Effector memory CD8-positive, alpha-beta T cell (primary cell): ENCODE data around the gene SPIN1.
"Not testable (repeated sequence)": the region's sequence is repeated elsewhere in the genome, so short reads cannot be mapped to it uniquely, and the experiment has no call there.

Source experiments
- ATAC-seq: fragments of 150-1000 bp; cut with Tn5 transposase; replicated peaks from 2 replicates; pipeline ENCODE4 v1.10.0; 2021; ENCODE audit warnings: mild to moderate bottlenecking, moderate library complexity
- DNase-seq, 3 experiments: peaks; one replicate each; pipeline ENCODE4 v3.0.0; 2021
- H3K27ac Mint-ChIP-seq, 2 donors: one replicate each; pipeline ENCODE4 v1.8.0; 2022; ENCODE audit warnings: mild to moderate bottlenecking in 2 of 2, mixed read lengths in 2 of 2, moderate library complexity in 2 of 2
- H3K27me3 Mint-ChIP-seq, 2 donors: one replicate each; pipeline ENCODE4 v1.8.0; 2022; ENCODE audit warnings: mixed read lengths in 2 of 2
- H3K36me3 Mint-ChIP-seq: one replicate; pipeline ENCODE4 v1.8.0; 2022; ENCODE audit warnings: mild to moderate bottlenecking, moderate library complexity, mixed read lengths; ENCODE audit not compliant: insufficient read depth
- H3K4me1 Mint-ChIP-seq, 2 donors: one replicate each; pipeline ENCODE4 v1.8.0; 2022; ENCODE audit warnings: low read depth in 2 of 2, mixed read lengths in 2 of 2
- H3K4me3 Mint-ChIP-seq, 2 donors: one replicate each; pipeline ENCODE4 v1.8.0; 2022; ENCODE audit warnings: mild to moderate bottlenecking in 2 of 2, mixed read lengths in 2 of 2, moderate library complexity in 2 of 2
- H3K9me3 Mint-ChIP-seq, 2 donors: one replicate each; pipeline ENCODE4 v1.8.0; 2022; ENCODE audit warnings: mixed read lengths in 2 of 2
- total RNA-seq, 9 experiments: gene quantifications; one replicate each; lab custom pipeline; 2026; lab: John Stamatoyannopoulos, UW

Gene SPIN1
- total RNA-seq, result 31.3 to 74.4 (median 48.4) reads per million in 9 experiments

DNA sequence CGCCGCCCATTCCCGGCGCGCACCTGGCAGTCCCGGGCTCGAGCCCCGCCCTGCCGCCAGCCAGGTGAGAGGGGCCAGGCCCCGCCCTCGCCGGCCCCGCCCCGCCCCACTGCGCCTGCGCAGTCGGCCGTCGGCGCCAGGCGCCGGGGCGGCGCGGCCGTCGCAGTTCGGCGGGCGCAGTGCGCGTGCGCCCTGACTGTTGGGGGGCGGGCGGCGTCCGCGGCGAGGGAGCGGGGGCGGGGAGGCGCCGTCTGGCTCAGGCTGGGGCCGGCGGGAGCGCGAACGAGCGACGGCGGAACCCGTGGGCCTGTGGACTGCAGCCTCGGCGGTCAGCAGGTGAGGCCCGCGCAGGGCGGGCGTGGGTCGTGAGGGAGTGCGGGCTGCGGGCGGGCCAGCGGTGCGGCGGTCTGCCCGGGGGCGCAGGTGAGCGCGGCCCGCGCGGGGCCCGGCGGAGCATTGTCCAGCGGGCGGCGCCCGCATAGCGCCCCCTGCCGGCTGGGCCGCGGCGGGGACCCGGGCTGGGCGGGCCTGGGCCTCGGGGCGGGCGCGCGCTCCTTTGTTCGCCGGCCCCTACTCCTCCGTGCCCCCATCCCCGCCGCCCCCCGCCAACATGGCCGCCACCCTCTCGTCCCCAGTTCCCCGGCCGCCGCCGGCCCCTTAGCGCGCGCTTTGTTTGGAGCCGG, at the start of gene SPIN1:
TSS of gene SPIN1 (plus strand) at position 242 of the 683 bp plus-strand sequence. CDS start 38,096 bp downstream, outside the sequence.
- Mint-ChIP-seq H3K27me3 (no peaks in the 10 kb centered on the region), H3K9me3 (no peaks in the 10 kb centered on the region), H3K27ac (peak within 1 kb of the TSS; percentile 93 to 96), H3K4me1 (peaks cover 10 to 25% of the 10 kb centered on the region in 2 donors), H3K4me3 (peak within 1 kb of the TSS; percentile 88 to 95), H3K36me3 (peaks cover 20% of the 10 kb centered on the region)
- peak; percentile 77 to 85 (median 80) for DNase-seq
- ATAC-seq, result peak; percentile 81

- peaks cover 0 to 5% of the 10 kb centered on the region in 2 donors for H3K27me3 Mint-ChIP-seq
- H3K27ac Mint-ChIP-seq, result no peak overlapping the region
- ATAC-seq, result no peak
- no peaks in the 10 kb centered on the region for H3K4me1 Mint-ChIP-seq
- H3K4me3 Mint-ChIP-seq, result no peak overlapping the region
- DNase-seq, result no peak
- H3K9me3 Mint-ChIP-seq, result no peaks in the 10 kb centered on the region
- H3K36me3 Mint-ChIP-seq, result no peaks in the 10 kb centered on the region
These were observed 48.9 kb upstream of the SPIN1 start for GRCh38 chr9:88339317-88339716.

- H3K27ac Mint-ChIP-seq, result peak overlapping the region in 1 of 2 donors; percentile 49
- ATAC-seq, result no peak
- H3K36me3 Mint-ChIP-seq, result peaks cover 3% of the 10 kb centered on the region
- no peaks in the 10 kb centered on the region for H3K4me1 Mint-ChIP-seq
- H3K27me3 Mint-ChIP-seq, result no peaks in the 10 kb centered on the region
- DNase-seq, result no peak
- H3K9me3 Mint-ChIP-seq, result no peaks in the 10 kb centered on the region
- H3K4me3 Mint-ChIP-seq, result no peak overlapping the region
These were observed 46.0 kb upstream of the SPIN1 start for GRCh38 chr9:88342246-88342645.

DNA sequence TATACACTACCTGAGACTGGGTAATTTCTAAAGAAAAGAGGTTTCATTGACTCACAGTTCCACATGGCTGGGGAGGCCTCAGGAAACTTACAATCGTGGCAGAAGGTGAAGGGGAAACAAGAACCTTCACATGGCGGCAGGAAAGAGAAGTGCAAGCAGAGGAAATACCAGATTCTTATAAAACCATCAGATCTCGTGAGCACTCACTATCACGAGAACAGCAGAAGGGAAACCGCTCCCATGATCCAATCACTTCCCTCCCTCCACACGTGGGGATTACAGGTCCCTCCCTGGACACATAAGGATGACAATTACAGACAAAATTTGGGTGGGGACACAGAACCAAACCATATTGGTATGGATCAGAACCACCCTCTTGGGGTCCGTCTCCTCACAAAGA, 44.2 kb upstream of the SPIN1 start:
- no peak for DNase-seq
- ATAC-seq, result no peak
- no peaks in the 10 kb centered on the region for H3K27me3 Mint-ChIP-seq
- no peaks in the 10 kb centered on the region for H3K4me1 Mint-ChIP-seq
- H3K4me3 Mint-ChIP-seq, result no peak overlapping the region
- peaks cover 6% of the 10 kb centered on the region for H3K36me3 Mint-ChIP-seq
- H3K9me3 Mint-ChIP-seq, result no peaks in the 10 kb centered on the region
- H3K27ac Mint-ChIP-seq, result no peak overlapping the region

- not testable (repeated sequence) for H3K4me3 Mint-ChIP-seq, H3K36me3 Mint-ChIP-seq, H3K9me3 Mint-ChIP-seq, DNase-seq, H3K27ac Mint-ChIP-seq, H3K4me1 Mint-ChIP-seq, H3K27me3 Mint-ChIP-seq, ATAC-seq
These were observed 37.9 kb upstream of the SPIN1 start for GRCh38 chr9:88350354-88350753.

DNA sequence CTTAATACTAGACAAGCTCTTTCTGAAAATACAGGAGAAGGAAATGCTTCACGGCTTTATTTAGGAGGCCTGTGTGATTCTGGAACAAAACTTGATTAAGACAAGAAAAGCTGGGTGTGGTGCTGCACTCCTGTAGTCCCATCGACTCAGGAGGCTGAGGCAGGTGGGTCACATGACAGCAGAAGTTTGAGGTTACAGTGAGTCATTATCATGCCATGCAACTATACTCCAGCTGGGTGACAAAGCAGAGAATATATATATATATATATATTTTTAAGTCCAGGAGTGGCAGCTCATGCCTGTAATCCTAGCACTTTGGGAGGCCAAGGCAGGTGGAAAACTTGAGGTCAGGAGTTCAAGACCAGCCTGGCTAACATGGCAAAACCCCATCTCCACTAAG, 33.1 kb upstream of the SPIN1 start:
- peaks cover 0 to 8% of the 10 kb centered on the region in 2 donors for H3K9me3 Mint-ChIP-seq
- H3K27me3 Mint-ChIP-seq, result no peaks in the 10 kb centered on the region
- no peaks in the 10 kb centered on the region for H3K4me1 Mint-ChIP-seq
- no peak overlapping the region for H3K27ac Mint-ChIP-seq
- DNase-seq (no peak), ATAC-seq (peak; percentile 44)
- no peaks in the 10 kb centered on the region for H3K36me3 Mint-ChIP-seq
- no peak overlapping the region for H3K4me3 Mint-ChIP-seq

GRCh38 chr9:88357250-88357649, 31.0 kb upstream of the SPIN1 start:
- H3K27ac Mint-ChIP-seq, H3K27me3 Mint-ChIP-seq, H3K9me3 Mint-ChIP-seq, DNase-seq, ATAC-seq, H3K4me1 Mint-ChIP-seq, H3K36me3 Mint-ChIP-seq, H3K4me3 Mint-ChIP-seq: not testable (repeated sequence)

GRCh38 chr9:88358723-88359122, 29.5 kb upstream of the SPIN1 start:
- DNase-seq (no peak), ATAC-seq (no peak)
- Mint-ChIP-seq H3K9me3 (peaks cover 0 to 8% of the 10 kb centered on the region in 2 donors), H3K27ac (no peak overlapping the region), H3K4me1 (no peaks in the 10 kb centered on the region), H3K27me3 (peaks cover 16 to 20% of the 10 kb centered on the region in 2 donors), H3K36me3 (no peaks in the 10 kb centered on the region), H3K4me3 (no peak overlapping the region)

DNA sequence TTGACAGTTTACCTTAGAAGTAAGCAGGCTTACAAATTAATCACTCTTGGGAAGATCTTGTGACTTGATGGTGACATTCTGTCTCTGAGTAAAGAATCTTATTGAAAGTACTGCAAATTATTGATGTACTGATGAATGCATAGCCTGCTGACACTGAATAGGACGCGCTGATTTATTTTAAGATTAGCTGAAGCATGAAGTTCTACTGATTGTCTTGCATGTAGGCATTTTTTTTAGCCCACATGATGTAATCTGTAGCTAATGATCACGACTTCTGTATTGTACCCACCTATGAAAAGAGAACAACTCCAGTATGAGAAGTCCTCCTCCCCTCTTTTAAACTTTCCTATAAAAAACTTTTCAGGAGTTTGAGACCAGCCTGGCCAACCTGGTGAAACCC, 28.3 kb upstream of the SPIN1 start:
- Mint-ChIP-seq H3K4me1 (no peaks in the 10 kb centered on the region), H3K27ac (no peak overlapping the region), H3K9me3 (no peaks in the 10 kb centered on the region), H3K4me3 (no peak overlapping the region), H3K36me3 (no peaks in the 10 kb centered on the region), H3K27me3 (peaks cover 16 to 20% of the 10 kb centered on the region in 2 donors)
- ATAC-seq, result no peak
- no peak for DNase-seq

DNA sequence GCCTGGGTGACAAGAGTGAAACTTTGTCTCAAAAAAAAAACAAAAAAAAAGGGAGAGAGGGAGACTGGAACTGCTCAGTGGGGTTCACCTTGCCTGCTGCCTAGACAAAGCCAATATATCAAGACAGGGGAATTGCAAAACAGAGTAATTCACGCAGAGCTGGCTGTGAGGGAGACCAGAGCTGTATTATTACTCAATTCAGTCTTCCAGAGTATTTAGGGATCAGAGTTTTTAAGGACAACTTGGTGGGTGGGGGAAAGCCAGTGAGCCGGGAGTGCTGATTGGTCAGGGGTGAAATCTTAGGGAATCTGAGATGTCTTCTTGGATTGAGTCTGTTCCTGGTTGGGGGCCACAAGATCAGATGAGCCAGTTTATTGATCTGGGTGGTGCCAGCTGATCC, 25.6 kb upstream of the SPIN1 start:
- ATAC-seq (no peak), DNase-seq (no peak)
- Mint-ChIP-seq H3K27ac (peak overlapping the region in 1 of 2 donors; percentile 11), H3K4me1 (no peaks in the 10 kb centered on the region), H3K36me3 (no peaks in the 10 kb centered on the region), H3K9me3 (peaks cover 0 to 12% of the 10 kb centered on the region in 2 donors), H3K4me3 (no peak overlapping the region), H3K27me3 (peaks cover 16 to 20% of the 10 kb centered on the region in 2 donors)

- Mint-ChIP-seq H3K27me3 (peaks cover 16 to 20% of the 10 kb centered on the region in 2 donors), H3K4me1 (no peaks in the 10 kb centered on the region), H3K36me3 (no peaks in the 10 kb centered on the region), H3K4me3 (no peak overlapping the region), H3K27ac (no peak overlapping the region), H3K9me3 (peaks cover 3 to 20% of the 10 kb centered on the region in 2 donors)
- ATAC-seq (no peak), DNase-seq (no peak)
These were observed 24.6 kb upstream of the SPIN1 start for GRCh38 chr9:88363661-88364060.

DNA sequence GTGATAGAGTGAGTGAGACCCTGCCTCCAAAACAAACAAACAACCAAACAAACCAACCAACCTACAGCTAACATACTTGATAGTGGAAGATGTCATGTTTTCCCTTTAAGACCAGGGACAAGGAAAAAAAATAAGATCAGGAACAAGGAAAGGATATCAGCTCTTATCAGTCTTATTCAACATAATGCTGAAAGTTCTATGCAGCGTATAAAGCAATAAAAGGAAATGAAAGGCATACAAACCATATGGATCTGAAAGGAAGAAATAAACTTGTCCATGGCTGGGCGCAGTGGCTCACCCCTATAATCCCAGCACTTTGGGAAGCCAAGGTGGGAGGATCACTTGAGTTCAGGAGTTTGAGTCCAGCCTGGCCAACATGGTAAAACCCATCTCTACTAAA, 23.5 kb upstream of the SPIN1 start:
- Mint-ChIP-seq H3K27me3 (peaks cover 16 to 22% of the 10 kb centered on the region in 2 donors), H3K9me3 (peaks cover 3 to 20% of the 10 kb centered on the region in 2 donors), H3K36me3 (no peaks in the 10 kb centered on the region), H3K4me3 (no peak overlapping the region), H3K27ac (no peak overlapping the region), H3K4me1 (no peaks in the 10 kb centered on the region)
- no peak for DNase-seq
- no peak for ATAC-seq

GRCh38 chr9:88370346-88370745, 17.9 kb upstream of the SPIN1 start:
- DNase-seq (no peak), ATAC-seq (no peak)
- H3K27me3 Mint-ChIP-seq, result peaks cover 30 to 37% of the 10 kb centered on the region in 2 donors
- H3K4me1 Mint-ChIP-seq, result no peaks in the 10 kb centered on the region
- H3K27ac Mint-ChIP-seq, result no peak overlapping the region
- no peak overlapping the region for H3K4me3 Mint-ChIP-seq
- peaks cover 2% of the 10 kb centered on the region for H3K36me3 Mint-ChIP-seq
- H3K9me3 Mint-ChIP-seq, result peaks cover 5 to 20% of the 10 kb centered on the region in 2 donors

DNA sequence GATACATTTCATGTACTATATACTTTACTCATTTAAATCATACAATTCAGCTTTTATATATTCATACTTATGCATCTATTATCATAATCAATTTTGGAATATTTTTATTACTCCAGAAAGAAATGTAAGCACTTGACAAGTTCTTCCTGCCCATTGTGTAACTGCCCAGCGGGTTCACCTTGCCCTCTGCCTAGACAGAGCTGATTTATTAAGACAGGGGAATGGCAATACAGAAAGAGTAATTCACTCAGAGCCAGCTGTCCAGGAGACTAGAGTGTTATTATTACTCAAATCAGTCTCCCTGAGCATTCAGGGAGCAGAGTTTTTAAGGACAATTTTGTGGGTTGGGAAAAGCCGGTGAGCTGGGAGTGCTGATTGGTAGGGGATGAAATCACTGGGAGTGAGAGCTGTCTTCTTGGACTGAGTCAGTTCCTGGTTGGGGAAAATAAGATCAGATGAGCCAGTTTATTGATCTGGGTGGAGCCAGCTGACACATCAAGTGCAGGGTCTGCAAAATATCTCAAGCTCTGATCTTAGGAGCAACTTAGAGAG, 16.1 kb upstream of the SPIN1 start:
- Mint-ChIP-seq H3K36me3 (peaks cover 2% of the 10 kb centered on the region), H3K4me3 (no peak overlapping the region), H3K27me3 (peaks cover 30 to 37% of the 10 kb centered on the region in 2 donors), H3K4me1 (no peaks in the 10 kb centered on the region), H3K27ac (no peak overlapping the region), H3K9me3 (peaks cover 5 to 13% of the 10 kb centered on the region in 2 donors)
- no peak for DNase-seq
- ATAC-seq, result no peak
